IMR-90 (cell line): ENCODE measurements around the gene BCAS1. TPM values are rescaled to one million over a fixed set of nuclear protein-coding genes. Genes with fewer than 3 reads are reported as not detected.

Source experiments
- ATAC-seq: fragments of 200-7000 bp; cut with Tn5 transposase; 2 replicates; pipeline ENCODE4 v1.9.1; 2020; ENCODE audit warnings: low read depth, mild to moderate bottlenecking, moderate library complexity
- BruUV-seq: library from RNA; stranded (reverse); fragments of 400-500 nt; replicated peaks from 2 replicates; lab custom pipeline; 2021; lab: Mats Ljungman, UMichigan
- CTCF ChIA-PET: fragments of 300-600 bp; formaldehyde crosslinking; extraction: SDS; loops from one replicate; lab custom pipeline; 2021; ENCODE audit warnings: antibody characterized with exemption; lab: Yijun Ruan, JAX
- POLR2A ChIA-PET: fragments of 300-600 bp; sonication (Branson Sonifier 250); formaldehyde crosslinking; loops from one replicate; lab custom pipeline; 2022; ENCODE audit warnings: antibody characterized with exemption; ENCODE audit not compliant: unreplicated experiment; lab: Charles Lee
- DNase-seq: peaks from one replicate; pipeline ENCODE4 v3.0.0; 2013
- H2AFZ ChIP-seq: replicated peaks from 2 replicates; pipeline ENCODE3; 2013; ENCODE audit warnings: low read length, mild to moderate bottlenecking; ENCODE audit not compliant: poor library complexity
- H2AK5ac ChIP-seq: 2 replicates; pipeline ENCODE4 v1.6.1; 2013; ENCODE audit warnings: low read depth, low read length, inconsistent platforms
- H2AK9ac ChIP-seq: replicated peaks from 2 replicates; pipeline ENCODE3; 2013; ENCODE audit warnings: mild to moderate bottlenecking, low read depth, low read length, moderate library complexity; ENCODE audit not compliant: poor library complexity
- H2BK120ac ChIP-seq: 2 replicates; pipeline ENCODE4 v1.6.1; 2013; ENCODE audit warnings: low read depth, low read length, inconsistent platforms
- H2BK15ac ChIP-seq: 3 replicates; pipeline ENCODE4 v1.6.1; 2013; ENCODE audit warnings: low read depth, low read length, inconsistent platforms
- H2BK20ac ChIP-seq: 2 replicates; pipeline ENCODE4 v1.6.1; 2013; ENCODE audit warnings: low read depth, mild to moderate bottlenecking, inconsistent platforms, low read length, moderate library complexity
- H2BK5ac ChIP-seq: 2 replicates; pipeline ENCODE4 v1.6.1; 2013; ENCODE audit warnings: mild to moderate bottlenecking, low read depth, low read length, inconsistent platforms; ENCODE audit not compliant: poor library complexity, severe bottlenecking
- H3K14ac ChIP-seq: replicated peaks from 2 replicates; pipeline ENCODE4 v1.6.1; 2013; ENCODE audit warnings: low read depth, low read length, inconsistent platforms
- H3K18ac ChIP-seq: 2 replicates; pipeline ENCODE4 v1.6.1; 2013; ENCODE audit warnings: low read depth, low read length, control low read depth
- H3K23ac ChIP-seq: 2 replicates; pipeline ENCODE4 v1.6.1; 2013; ENCODE audit warnings: low read depth, low read length, inconsistent platforms
- H3K27ac ChIP-seq: 2 replicates; pipeline ENCODE4 v1.5.1; 2013; ENCODE audit warnings: mild to moderate bottlenecking, control low read depth, low read length; ENCODE audit not compliant: insufficient read depth
- H3K27me3 ChIP-seq: 2 replicates; pipeline ENCODE4 v1.6.1; 2013; ENCODE audit warnings: low read length; ENCODE audit not compliant: control insufficient read depth, insufficient read depth
- H3K36me3 ChIP-seq: 2 replicates; pipeline ENCODE4 v1.6.1; 2013; ENCODE audit warnings: low read length, mixed read lengths; ENCODE audit not compliant: control insufficient read depth, insufficient read depth
- H3K4ac ChIP-seq: 2 replicates; pipeline ENCODE4 v1.6.1; 2013; ENCODE audit warnings: low read depth, low read length, inconsistent platforms
- H3K4me1 ChIP-seq: 2 replicates; pipeline ENCODE4 v1.6.1; 2013; ENCODE audit warnings: low read length, mixed read lengths; ENCODE audit not compliant: control insufficient read depth, insufficient read depth
- H3K4me2 ChIP-seq: 2 replicates; pipeline ENCODE4 v1.6.1; 2013; ENCODE audit warnings: low read depth, mild to moderate bottlenecking, control low read depth, low read length, moderate library complexity
- H3K4me3 ChIP-seq: 2 replicates; pipeline ENCODE4 v1.5.1; 2013; ENCODE audit warnings: low read depth, mild to moderate bottlenecking, control low read depth, low read length, moderate library complexity; ENCODE audit not compliant: insufficient read depth
- H3K56ac ChIP-seq: 2 replicates; pipeline ENCODE4 v1.6.1; 2013; ENCODE audit warnings: low read length, inconsistent platforms; ENCODE audit not compliant: insufficient read depth; ENCODE audit errors: extremely low read depth
- H3K79me1 ChIP-seq, 2 experiments: 2 replicates each; pipeline ENCODE4 v1.6.1; 2013; ENCODE audit warnings: low read length in 2 of 2, inconsistent platforms in 1 of 2, low read depth in 1 of 2
- H3K9ac ChIP-seq: 2 replicates; pipeline ENCODE4 v1.6.1; 2013; ENCODE audit warnings: low read depth, low read length, control low read depth
- H3K9me1 ChIP-seq: 2 replicates; pipeline ENCODE4 v1.6.1; 2013; ENCODE audit warnings: low read length, inconsistent platforms; ENCODE audit not compliant: insufficient read depth
- H3K9me3 ChIP-seq: 2 replicates; pipeline ENCODE4 v1.6.1; 2013; ENCODE audit warnings: low read length; ENCODE audit not compliant: control insufficient read depth, insufficient read depth
- H4K20me1 ChIP-seq: 2 replicates; pipeline ENCODE4 v1.6.1; 2013; ENCODE audit warnings: low read length, inconsistent platforms; ENCODE audit not compliant: insufficient read depth
- H4K5ac ChIP-seq: 2 replicates; pipeline ENCODE4 v1.6.1; 2013; ENCODE audit warnings: mild to moderate bottlenecking, low read depth, low read length, control low read depth
- H4K8ac ChIP-seq, 2 experiments: 2 replicates each; pipeline ENCODE4 v1.6.1; 2013; ENCODE audit warnings: low read depth in 2 of 2, low read length in 2 of 2, control low read depth in 1 of 2, inconsistent platforms in 1 of 2
- H4K91ac ChIP-seq: 2 replicates; pipeline ENCODE4 v1.6.1; 2013; ENCODE audit warnings: low read depth, low read length, inconsistent platforms; ENCODE audit not compliant: insufficient read depth
- BHLHE40 ChIP-seq: fragments of 150-350 bp; IDR thresholded peaks from 2 replicates; pipeline ENCODE4 v1.6.1; 2016; ENCODE audit warnings: mild to moderate bottlenecking, low read depth, low read length
- CHD1 ChIP-seq: IDR thresholded peaks from 2 replicates; pipeline ENCODE4 v1.6.1; 2012; ENCODE audit warnings: low read depth, low read length, improper control_type of control experiment
- FOS ChIP-seq: fragments of 150-350 bp; IDR thresholded peaks from 2 replicates; pipeline ENCODE4 v1.6.1; 2016; ENCODE audit warnings: low read depth, low read length
- MAFK ChIP-seq: IDR thresholded peaks from 2 replicates; pipeline ENCODE4 v1.6.1; 2012; ENCODE audit warnings: low read depth, low read length, improper control_type of control experiment
- MXI1 ChIP-seq: IDR thresholded peaks from 2 replicates; pipeline ENCODE4 v1.6.1; 2012; ENCODE audit warnings: low read depth, mild to moderate bottlenecking, low read length, moderate library complexity, borderline replicate concordance
- RCOR1 ChIP-seq: IDR thresholded peaks from 2 replicates; pipeline ENCODE4 v1.6.1; 2012; ENCODE audit warnings: mild to moderate bottlenecking, low read length, improper control_type of control experiment; ENCODE audit not compliant: insufficient replicate concordance
- RFX5 ChIP-seq: IDR thresholded peaks from 2 replicates; pipeline ENCODE4 v1.8.0; 2012; ENCODE audit warnings: low read depth, mild to moderate bottlenecking, low read length, moderate library complexity
- WGBS, 2 experiments: methylation state at CpG; one replicate each; pipeline versions ENCODE4 v1.1.5 to v1.1.7; 2013; ENCODE audit warnings: missing lambda C conversion rate in 2 of 2; ENCODE audit not compliant: insufficient read length in 1 of 2; ENCODE audit errors: extremely low coverage in 2 of 2; 5-methylcytosine and 5-hydroxymethylcytosine counted together
- dilution Hi-C: fragments of 300-500 bp; cut with HindIII; formaldehyde crosslinking; loops from one replicate; pipeline ENCODE4 v1.14.3; 2018; ENCODE audit warnings: low sequenced_read_pairs; ENCODE audit not compliant: unreplicated experiment
- in situ Hi-C: fragments of 300-500 bp; cut with MboI; formaldehyde crosslinking; loops from 3 replicates; pipeline ENCODE4 v1.14.3; 2019; ENCODE audit warnings: low sequenced_read_pairs, inconsistent platforms, mixed read lengths
- intact Hi-C: fragments of 100-400 bp; cut with micrococcal nuclease; formaldehyde crosslinking; loops from 2 replicates; pipeline ENCODE4 v1.10.0; 2022
- polyA plus RNA-seq, 3 experiments: library from polyadenylated mRNA; depleted of rRNA; stranded (reverse); fragments of >200 nt; gene quantifications; 2 replicates each; pipeline ENCODE4 v1.2.3, GENCODE V29; 2012; ENCODE audit warnings: low replicate concordance in 1 of 3
- total RNA-seq: library from RNA; depleted of rRNA; stranded (reverse); fragments of >200 nt; gene quantifications from 2 replicates; pipeline ENCODE4 v1.2.3, GENCODE V29; 2012
- TF ChIP-seq, protein P1 (sequence below): fragments of 150-350 bp; IDR thresholded peaks from 2 replicates; pipeline ENCODE4 v1.6.1; 2017; ENCODE audit warnings: mild to moderate bottlenecking, antibody characterized with exemption, low read length, low read depth

The BCAS1 gene
- total and polyA plus RNA-seq, 2 of the 4 experiments (the other 2 are of a cell fraction): under 0.01 TPM; not detected in 1

DNA sequence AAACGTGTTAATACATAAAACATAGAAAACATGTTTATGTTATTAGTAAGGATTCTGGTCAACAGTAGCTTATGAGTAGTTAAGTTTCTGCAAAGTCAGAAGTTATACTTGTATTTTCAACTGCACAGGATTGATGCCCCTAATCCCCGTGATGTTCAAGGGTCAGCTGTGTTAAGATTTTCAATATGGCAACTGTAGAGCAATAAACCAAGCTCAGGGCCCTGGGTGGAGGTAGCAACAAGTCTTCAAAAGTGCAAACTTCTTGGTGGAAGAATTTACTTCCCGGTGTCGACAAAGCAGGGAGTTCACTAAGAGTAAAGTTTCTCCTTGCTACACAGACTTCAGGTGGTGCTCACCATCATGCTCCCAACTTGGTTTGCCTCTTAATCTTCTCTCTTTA lies 4.1 kb upstream of the BCAS1 start:
- H3K9me3 ChIP-seq: no peaks in the 10 kb centered on the region
- H3K23ac ChIP-seq: no peak overlapping the region
- no TSS peak for BruUV-seq
- no peaks in the 10 kb centered on the region for H3K4me1 ChIP-seq
- H2AK9ac ChIP-seq: no peak overlapping the region
- no peak overlapping the region for H3K27ac ChIP-seq
- H3K4ac ChIP-seq: no peak overlapping the region
- no peaks in the 10 kb centered on the region for H3K9me1 ChIP-seq
- no peak overlapping the region for H2AFZ ChIP-seq
- DNase-seq: no peak
- H2BK15ac ChIP-seq: no peak overlapping the region
- H3K79me1 ChIP-seq: no peaks in the 10 kb centered on the region
- H3K14ac ChIP-seq: no peak overlapping the region
- dilution Hi-C loops (no loop called here), intact Hi-C loops (no loop called here), in situ Hi-C loops (no loop called here)
- WGBS, 2 experiments: no CpG with 5 or more reads among the region's 4 CpGs
- H3K27me3 ChIP-seq: peaks cover 2% of the 10 kb centered on the region
- H3K4me3 ChIP-seq: no peak overlapping the region
- no peak overlapping the region for H3K18ac ChIP-seq
- no peak overlapping the region for H3K56ac ChIP-seq
- H3K4me2 ChIP-seq: no peak overlapping the region
- H3K36me3 ChIP-seq: no peaks in the 10 kb centered on the region
- no peaks in the 10 kb centered on the region for H4K20me1 ChIP-seq
- no peak overlapping the region for H4K5ac ChIP-seq
- CTCF ChIA-PET: interaction anchor here (0.9 kb wide), 1 partner anchor 12 kb away, joined by 3 read pairs; no protein-coding TSS in a partner anchor
- no peak overlapping the region for H2AK5ac ChIP-seq
- H2BK5ac ChIP-seq: no peak overlapping the region
- H3K9ac ChIP-seq: no peak overlapping the region
- H2BK20ac ChIP-seq: no peak overlapping the region
- no peak overlapping the region for H2BK120ac ChIP-seq
- no peak overlapping the region for H4K8ac ChIP-seq
- no peak for ATAC-seq
- TF ChIP-seq, protein P1, sequence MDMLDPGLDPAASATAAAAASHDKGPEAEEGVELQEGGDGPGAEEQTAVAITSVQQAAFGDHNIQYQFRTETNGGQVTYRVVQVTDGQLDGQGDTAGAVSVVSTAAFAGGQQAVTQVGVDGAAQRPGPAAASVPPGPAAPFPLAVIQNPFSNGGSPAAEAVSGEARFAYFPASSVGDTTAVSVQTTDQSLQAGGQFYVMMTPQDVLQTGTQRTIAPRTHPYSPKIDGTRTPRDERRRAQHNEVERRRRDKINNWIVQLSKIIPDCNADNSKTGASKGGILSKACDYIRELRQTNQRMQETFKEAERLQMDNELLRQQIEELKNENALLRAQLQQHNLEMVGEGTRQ: no peak
- no peak for TF ChIP-seq RCOR1
- no peak for TF ChIP-seq MXI1
- TF ChIP-seq CHD1: no peak
- TF ChIP-seq RFX5: no peak
- no peak for TF ChIP-seq MAFK
- TF ChIP-seq BHLHE40: no peak
- no peak for TF ChIP-seq FOS
- H4K91ac ChIP-seq: no peak overlapping the region
- POLR2A ChIA-PET: no interaction called here
